Thyroid gland (tissue), 4 donors: Measurements from ENCODE around the gene BOLA2B.

Experiments used
- CTCF ChIP-seq, 6 experiments: fragments of 200-600 bp in 3 of 6; fragments of 450-650 bp in 3 of 6; sonication (generic) in 3 of 6; IDR thresholded peaks; one replicate each; pipeline ENCODE4 v1.5.1; 2016 to 2019; ENCODE audit warnings: antibody characterized with exemption in 6 of 6, mild to moderate bottlenecking in 2 of 6, inconsistent platforms in 1 of 6, moderate library complexity in 1 of 6
- POLR2A ChIP-seq, 2 donors: fragments of 450-650 bp; IDR thresholded peaks; one replicate each; pipeline ENCODE4 v1.6.1; 2017; ENCODE audit warnings: antibody characterized with exemption in 2 of 2, mild to moderate bottlenecking in 2 of 2, moderate library complexity in 1 of 2

- no peak for TF ChIP-seq POLR2A (IDR thresholded peaks at IDR 0.05)
- TF ChIP-seq CTCF (IDR thresholded peaks at IDR 0.05): no peak
Measured at GRCh38 chr16:30144917-30145316, 48.5 kb downstream of the BOLA2B start.
